ENCODE results near the gene HTD2.
"Not testable (repeated sequence)": the region's sequence is repeated elsewhere in the genome, so short reads cannot be mapped to it uniquely, and the experiment has no call there.

DNA sequence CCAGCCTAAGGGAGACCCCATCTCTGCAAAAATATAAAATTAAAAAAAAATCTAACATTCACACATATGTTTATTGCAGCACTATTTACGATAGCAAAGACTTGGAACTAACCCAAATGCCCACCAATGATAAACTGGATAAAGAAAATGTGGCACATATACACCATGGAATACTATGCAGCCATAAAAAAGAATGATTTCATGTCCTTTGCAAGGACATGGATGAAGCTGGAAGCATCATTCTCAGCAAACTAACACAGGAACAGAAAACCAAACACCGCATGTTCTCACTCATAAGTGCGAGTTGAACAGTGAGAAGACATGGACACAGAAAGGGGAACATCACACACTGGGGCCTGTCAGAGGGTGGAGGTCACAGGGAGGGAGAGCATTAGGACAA, 33.0 kb upstream of the HTD2 start:
- TF ChIP-seq, protein P1, sequence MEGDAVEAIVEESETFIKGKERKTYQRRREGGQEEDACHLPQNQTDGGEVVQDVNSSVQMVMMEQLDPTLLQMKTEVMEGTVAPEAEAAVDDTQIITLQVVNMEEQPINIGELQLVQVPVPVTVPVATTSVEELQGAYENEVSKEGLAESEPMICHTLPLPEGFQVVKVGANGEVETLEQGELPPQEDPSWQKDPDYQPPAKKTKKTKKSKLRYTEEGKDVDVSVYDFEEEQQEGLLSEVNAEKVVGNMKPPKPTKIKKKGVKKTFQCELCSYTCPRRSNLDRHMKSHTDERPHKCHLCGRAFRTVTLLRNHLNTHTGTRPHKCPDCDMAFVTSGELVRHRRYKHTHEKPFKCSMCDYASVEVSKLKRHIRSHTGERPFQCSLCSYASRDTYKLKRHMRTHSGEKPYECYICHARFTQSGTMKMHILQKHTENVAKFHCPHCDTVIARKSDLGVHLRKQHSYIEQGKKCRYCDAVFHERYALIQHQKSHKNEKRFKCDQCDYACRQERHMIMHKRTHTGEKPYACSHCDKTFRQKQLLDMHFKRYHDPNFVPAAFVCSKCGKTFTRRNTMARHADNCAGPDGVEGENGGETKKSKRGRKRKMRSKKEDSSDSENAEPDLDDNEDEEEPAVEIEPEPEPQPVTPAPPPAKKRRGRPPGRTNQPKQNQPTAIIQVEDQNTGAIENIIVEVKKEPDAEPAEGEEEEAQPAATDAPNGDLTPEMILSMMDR (IDR thresholded peaks at IDR 0.05) = not testable (repeated sequence)
- TF ChIP-seq EP300, POLR2A (IDR thresholded peaks at IDR 0.05): not testable (repeated sequence)
